IPS-18c (cell line): ENCODE data around the gene PPP6R2.
"Not testable (repeated sequence)": the region's sequence is repeated elsewhere in the genome, so short reads cannot be mapped to it uniquely, and the experiment has no call there.

Experiments used
- H3K4me3 ChIP-seq: 2 replicates; pipeline ENCODE4 v1.7.0; 2013; ENCODE audit warnings: low read depth, mild to moderate bottlenecking, low read length, moderate library complexity; ENCODE audit not compliant: insufficient read depth
- H3K9me3 ChIP-seq: one replicate; pipeline ENCODE4 v1.6.1; 2013; ENCODE audit warnings: mild to moderate bottlenecking, low read length, moderate library complexity; ENCODE audit not compliant: control insufficient read depth, insufficient read depth

PPP6R2 gene

GRCh38 chr22:50326956-50327710 lies 16.0 kb upstream of the PPP6R2 start, which contains the start of gene DENND6B:
TSS of gene DENND6B (minus strand) at chr22:50327012. CDS start at chr22:50326988, 24 bp downstream.
- peak within 1 kb of the TSS; percentile 88 for H3K4me3 ChIP-seq
- peaks cover 2% of the 10 kb centered on the region for H3K9me3 ChIP-seq

- Histone ChIP-seq H3K4me3 (peak overlapping the region; percentile 88), H3K9me3 (peaks cover 2% of the 10 kb centered on the region)
Observed at GRCh38 chr22:50327711-50328019, 15.5 kb upstream of the PPP6R2 start.

- H3K9me3 ChIP-seq: peaks cover 2% of the 10 kb centered on the region
- no peak overlapping the region for H3K4me3 ChIP-seq
Observed at GRCh38 chr22:50329236-50329635, 13.9 kb upstream of the PPP6R2 start.

- H3K9me3 ChIP-seq, H3K4me3 ChIP-seq: not testable (repeated sequence)
Observed at GRCh38 chr22:50334433-50334832, 8.7 kb upstream of the PPP6R2 start.

GRCh38 chr22:50337262-50338041 lies 5.7 kb upstream of the PPP6R2 start:
- H3K9me3 ChIP-seq: no peaks in the 10 kb centered on the region

GRCh38 chr22:50338042-50338573 lies 5.0 kb upstream of the PPP6R2 start:
- no peak overlapping the region for H3K4me3 ChIP-seq
- H3K9me3 ChIP-seq: no peaks in the 10 kb centered on the region

More at GRCh38 chr22:50337262-50338041, 5.7 kb upstream of the PPP6R2 start:
- H3K4me3 ChIP-seq: no peak overlapping the region

- no peak overlapping the region for H3K4me3 ChIP-seq
- no peaks in the 10 kb centered on the region for H3K9me3 ChIP-seq
Observed at GRCh38 chr22:50338860-50339462, 4.2 kb upstream of the PPP6R2 start.

- no peaks in the 10 kb centered on the region for H3K9me3 ChIP-seq
Observed at GRCh38 chr22:50339945-50340879, 2.9 kb upstream of the PPP6R2 start.

GRCh38 chr22:50341977-50342650 lies 1.0 kb upstream of the PPP6R2 start:
- peak overlapping the region; percentile 71 for H3K4me3 ChIP-seq

More at GRCh38 chr22:50339945-50340879, 2.9 kb upstream of the PPP6R2 start:
- H3K4me3 ChIP-seq: no peak overlapping the region

GRCh38 chr22:50343541-50343935 lies 411 bp downstream of the PPP6R2 start:
- H3K9me3 ChIP-seq: no peaks in the 10 kb centered on the region
- H3K4me3 ChIP-seq: peak overlapping the region; percentile 71

More at GRCh38 chr22:50341977-50342650, 1.0 kb upstream of the PPP6R2 start:
- no peaks in the 10 kb centered on the region for H3K9me3 ChIP-seq

- H3K4me3 ChIP-seq: no peak overlapping the region
- H3K9me3 ChIP-seq: no peaks in the 10 kb centered on the region
Observed at GRCh38 chr22:50346470-50346869, 3.3 kb downstream of the PPP6R2 start.

GRCh38 chr22:50347157-50347556 lies 4.0 kb downstream of the PPP6R2 start:
- Histone ChIP-seq H3K9me3 (no peaks in the 10 kb centered on the region), H3K4me3 (no peak overlapping the region)

GRCh38 chr22:50348058-50348457 lies 4.9 kb downstream of the PPP6R2 start:
- H3K4me3 ChIP-seq: no peak overlapping the region
- H3K9me3 ChIP-seq: no peaks in the 10 kb centered on the region

- no peak overlapping the region for H3K4me3 ChIP-seq
- H3K9me3 ChIP-seq: peaks cover 2% of the 10 kb centered on the region
Observed at GRCh38 chr22:50356186-50356585, 13.1 kb downstream of the PPP6R2 start.

GRCh38 chr22:50357222-50357621 lies 14.1 kb downstream of the PPP6R2 start:
- Histone ChIP-seq H3K9me3 (peaks cover 2% of the 10 kb centered on the region), H3K4me3 (no peak overlapping the region)

GRCh38 chr22:50357756-50358155 lies 14.6 kb downstream of the PPP6R2 start:
- Histone ChIP-seq H3K9me3 (peaks cover 2% of the 10 kb centered on the region), H3K4me3 (no peak overlapping the region)
